AG09319 (cell line): ENCODE measurements around the gene NECTIN1.

Source experiments
- DNase-seq: peaks from one replicate; pipeline ENCODE4 v3.0.0-alpha.2; 2010; ENCODE audit warnings: low read depth; ENCODE audit errors: extremely low read depth
- TF ChIP-seq, protein P1 (sequence below): IDR thresholded peaks from 2 replicates; pipeline ENCODE4 v1.5.1; 2011; ENCODE audit warnings: low read depth, mild to moderate bottlenecking, inconsistent platforms, low read length, moderate library complexity

Gene NECTIN1

GRCh38 chr11:119643212-119643875, 85.7 kb downstream of the NECTIN1 start:
- DNase-seq: no peak
- TF ChIP-seq, protein P1, sequence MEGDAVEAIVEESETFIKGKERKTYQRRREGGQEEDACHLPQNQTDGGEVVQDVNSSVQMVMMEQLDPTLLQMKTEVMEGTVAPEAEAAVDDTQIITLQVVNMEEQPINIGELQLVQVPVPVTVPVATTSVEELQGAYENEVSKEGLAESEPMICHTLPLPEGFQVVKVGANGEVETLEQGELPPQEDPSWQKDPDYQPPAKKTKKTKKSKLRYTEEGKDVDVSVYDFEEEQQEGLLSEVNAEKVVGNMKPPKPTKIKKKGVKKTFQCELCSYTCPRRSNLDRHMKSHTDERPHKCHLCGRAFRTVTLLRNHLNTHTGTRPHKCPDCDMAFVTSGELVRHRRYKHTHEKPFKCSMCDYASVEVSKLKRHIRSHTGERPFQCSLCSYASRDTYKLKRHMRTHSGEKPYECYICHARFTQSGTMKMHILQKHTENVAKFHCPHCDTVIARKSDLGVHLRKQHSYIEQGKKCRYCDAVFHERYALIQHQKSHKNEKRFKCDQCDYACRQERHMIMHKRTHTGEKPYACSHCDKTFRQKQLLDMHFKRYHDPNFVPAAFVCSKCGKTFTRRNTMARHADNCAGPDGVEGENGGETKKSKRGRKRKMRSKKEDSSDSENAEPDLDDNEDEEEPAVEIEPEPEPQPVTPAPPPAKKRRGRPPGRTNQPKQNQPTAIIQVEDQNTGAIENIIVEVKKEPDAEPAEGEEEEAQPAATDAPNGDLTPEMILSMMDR: no peak

DNA sequence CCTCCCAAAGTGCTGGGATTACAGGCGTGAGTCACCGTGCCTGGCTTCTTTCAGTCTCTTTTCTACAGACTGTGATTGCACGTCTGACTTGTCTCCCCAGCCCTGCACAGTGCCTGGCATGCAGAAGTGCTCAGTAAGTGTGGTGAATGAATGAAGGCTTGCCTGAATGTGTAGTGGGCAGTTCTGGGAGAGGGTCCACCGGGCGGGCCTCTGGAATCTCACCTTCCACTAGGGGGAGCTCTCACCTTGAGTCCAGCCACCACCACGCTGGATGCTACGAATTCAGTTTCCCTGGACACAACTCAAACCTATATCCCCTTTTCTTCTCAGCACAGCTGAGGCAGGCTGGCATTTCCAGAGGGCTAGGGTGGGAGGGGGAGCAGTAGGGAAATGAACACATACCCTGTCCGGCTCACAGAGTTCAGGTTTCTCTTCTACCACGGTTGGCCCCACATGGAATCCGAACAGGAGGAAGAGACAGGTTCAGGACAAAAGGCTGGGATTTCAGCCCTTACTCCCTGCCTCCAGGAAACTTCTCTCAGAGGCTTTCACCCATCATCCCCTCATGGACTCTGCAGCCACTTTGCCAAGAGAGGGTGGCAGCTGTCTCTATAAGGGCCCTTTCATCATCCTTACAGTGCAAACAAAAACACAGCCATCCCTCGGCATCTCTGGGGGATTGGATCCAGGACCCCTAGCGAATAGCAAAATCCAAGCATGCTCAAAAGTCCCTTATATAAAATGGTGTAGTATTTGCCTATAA, 86.8 kb downstream of the NECTIN1 start:
- TF ChIP-seq, protein P1: peak; percentile 40

GRCh38 chr11:119640541-119640940, 88.5 kb downstream of the NECTIN1 start:
- no peak for DNase-seq
- TF ChIP-seq, protein P1: no peak

More for the DNA sequence above, 86.8 kb downstream of the NECTIN1 start:
- no peak for DNase-seq

DNA sequence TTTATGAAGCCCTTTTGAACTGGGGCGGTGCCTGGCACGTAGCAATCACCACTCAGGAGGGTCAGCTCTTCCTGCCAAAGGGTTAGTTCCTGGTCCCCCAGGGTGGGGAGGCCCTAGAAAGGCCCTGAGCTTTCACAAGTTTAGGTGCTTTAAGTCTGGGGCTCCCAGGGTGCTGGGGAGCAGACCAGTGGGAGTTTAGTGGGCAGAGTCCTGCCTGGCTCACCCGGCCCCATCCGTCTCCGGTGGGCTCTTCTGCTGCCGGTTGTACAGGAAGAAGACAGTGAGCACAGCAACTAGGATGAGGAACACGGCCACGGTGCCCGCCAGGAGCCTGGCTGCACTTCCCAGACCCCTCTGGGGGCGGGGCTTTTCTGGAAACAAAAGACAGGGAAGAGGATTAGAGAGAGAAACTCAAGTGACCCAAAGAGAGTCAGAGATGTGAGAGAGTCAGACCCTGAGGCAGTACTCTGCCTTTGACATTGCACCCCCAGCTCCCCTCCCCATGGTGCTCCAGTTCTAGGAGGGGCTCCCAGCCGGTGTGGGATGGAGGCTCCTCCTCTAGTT, 89.3 kb downstream of the NECTIN1 start:
- no peak for DNase-seq
- TF ChIP-seq, protein P1: no peak

DNA sequence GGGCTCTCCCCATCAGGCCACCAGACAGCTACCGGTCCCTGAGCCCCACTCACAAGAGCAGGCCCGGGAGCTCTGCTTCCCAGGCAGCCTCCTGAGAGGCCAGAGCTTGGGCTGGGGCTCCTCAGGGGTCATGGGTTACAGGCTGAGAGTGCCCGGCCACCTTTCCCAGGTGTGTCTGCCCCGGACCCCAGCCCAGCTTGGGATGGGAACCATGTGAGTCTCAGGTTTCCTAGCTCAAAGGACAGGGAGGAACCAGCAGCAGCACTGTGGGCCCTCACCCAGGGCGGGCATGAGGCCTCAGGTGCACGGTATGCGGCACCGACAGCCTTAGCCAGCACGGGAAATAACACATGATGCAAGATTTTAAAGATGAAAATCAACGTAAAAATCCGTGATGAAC, 90.1 kb downstream of the NECTIN1 start:
- TF ChIP-seq, protein P1: no peak
- no peak for DNase-seq

- no peak for DNase-seq
- TF ChIP-seq, protein P1: no peak
These were observed 91.5 kb downstream of the NECTIN1 start for GRCh38 chr11:119637481-119637880.

DNA sequence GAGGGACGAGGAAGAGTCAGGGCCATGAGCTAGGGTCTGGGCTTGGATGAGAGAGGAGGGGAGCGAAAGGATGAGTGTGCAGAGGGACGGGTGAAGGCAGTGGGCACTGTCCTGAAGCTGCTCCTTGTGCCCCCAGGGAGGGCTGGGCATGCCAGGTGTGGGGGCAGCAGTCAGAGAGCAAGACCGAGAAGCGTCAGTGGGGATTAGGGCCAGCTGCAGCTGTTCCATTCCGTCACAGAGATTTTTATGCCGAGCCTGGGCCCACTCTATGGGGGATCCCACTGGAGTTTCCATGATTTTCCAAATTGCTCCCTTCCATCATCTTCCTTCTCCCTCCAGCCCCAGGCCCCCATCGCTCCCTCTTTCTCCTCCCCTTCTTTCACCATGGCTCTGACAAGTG, 93.2 kb downstream of the NECTIN1 start:
- TF ChIP-seq, protein P1: no peak
- DNase-seq: no peak
